T-cell (primary cell): ENCODE data around the gene CAP2. TPM values are rescaled to one million over a fixed set of nuclear protein-coding genes. Genes with fewer than 3 reads are reported as not detected.
A peak's percentile ranks its signal among the peaks of the same experiment; 100 is the strongest.

Experiments used
- ATAC-seq, 4 experiments: fragments of 200-7000 bp in 3 of 4; fragments of 150-1000 bp in 1 of 4; cut with Tn5 transposase; replicated peaks in 1 of 4; 1 replicate in 3 of 4; 2 replicates in 1 of 4; pipeline ENCODE4 v1.10.0; 2021; ENCODE audit warnings: moderate library complexity in 3 of 4, mild to moderate bottlenecking in 2 of 4, moderate number of reproducible peaks in 1 of 4
- CTCF ChIA-PET, 2 donors: fragments of 300-600 bp; sonication (Branson Sonifier 250); formaldehyde crosslinking; loops; one replicate each; lab custom pipeline; 2022; ENCODE audit warnings: antibody characterized with exemption in 2 of 2; lab: Charles Lee
- POLR2A ChIA-PET, 2 donors: fragments of 300-600 bp; sonication (Branson Sonifier 250); formaldehyde crosslinking; loops; one replicate each; lab custom pipeline; 2022; ENCODE audit warnings: antibody characterized with exemption in 2 of 2; lab: Charles Lee
- DNase-seq, 35 experiments: peaks; one replicate each; pipeline versions ENCODE4 v3.0.0 to v3.0.0-alpha.2; 2013 to 2023
- H3K27ac ChIP-seq: one replicate; pipeline ENCODE4 v1.5.1; 2013; ENCODE audit warnings: low read length
- H3K27me3 ChIP-seq, 2 experiments: replicated peaks in 1 of 2; 1 replicate in 1 of 2; 2 replicates in 1 of 2; pipeline versions ENCODE4 v1.6.1 to v1.7.0; 2013; ENCODE audit warnings: low read length in 1 of 2, mixed read lengths in 1 of 2; ENCODE audit not compliant: control insufficient read depth in 2 of 2, insufficient read depth in 2 of 2; ENCODE audit errors: extremely low read depth in 1 of 2
- H3K36me3 ChIP-seq, 2 donors: 1 replicate in 1 of 2; 2 replicates in 1 of 2; pipeline versions ENCODE4 v1.6.1 to v1.7.0; 2013; ENCODE audit warnings: low read length in 1 of 2; ENCODE audit not compliant: control insufficient read depth in 2 of 2, insufficient read depth in 1 of 2; ENCODE audit errors: extremely low read depth in 1 of 2
- H3K4me1 ChIP-seq, 2 experiments: 1 replicate in 1 of 2; 2 replicates in 1 of 2; pipeline versions ENCODE4 v1.6.1 to v1.7.0; 2013; ENCODE audit warnings: low read length in 2 of 2, mixed read lengths in 1 of 2; ENCODE audit not compliant: insufficient read depth in 2 of 2, control insufficient read depth in 1 of 2; ENCODE audit errors: extremely low read depth in 1 of 2
- H3K4me3 ChIP-seq, 2 donors: 1 replicate in 1 of 2; 2 replicates in 1 of 2; pipeline versions ENCODE4 v1.5.1 to v1.7.0; 2013; ENCODE audit warnings: mild to moderate bottlenecking in 2 of 2, low read length in 1 of 2, moderate library complexity in 1 of 2; ENCODE audit not compliant: control insufficient read depth in 1 of 2; ENCODE audit errors: extremely low read depth in 1 of 2
- H3K9me3 ChIP-seq: 2 replicates; pipeline ENCODE4 v1.7.0; 2013
- H3K27ac Mint-ChIP-seq, 2 donors: one replicate each; pipeline ENCODE4 v1.8.0; 2020 to 2021; ENCODE audit warnings: mild to moderate bottlenecking in 2 of 2, mixed read lengths in 2 of 2
- H3K27me3 Mint-ChIP-seq, 2 donors: one replicate each; pipeline ENCODE4 v1.8.0; 2021 to 2022; ENCODE audit warnings: mixed read lengths in 2 of 2
- H3K36me3 Mint-ChIP-seq: one replicate; pipeline ENCODE4 v1.8.0; 2021; ENCODE audit warnings: mixed read lengths
- H3K4me1 Mint-ChIP-seq, 3 donors: one replicate each; pipeline ENCODE4 v1.8.0; 2020 to 2022; ENCODE audit warnings: mixed read lengths in 3 of 3, mild to moderate bottlenecking in 1 of 3
- H3K4me3 Mint-ChIP-seq, 3 donors: one replicate each; pipeline ENCODE4 v1.8.0; 2020 to 2022; ENCODE audit warnings: mild to moderate bottlenecking in 3 of 3, mixed read lengths in 3 of 3, moderate library complexity in 3 of 3
- H3K9me3 Mint-ChIP-seq, 3 donors: one replicate each; pipeline ENCODE4 v1.8.0; 2020 to 2022; ENCODE audit warnings: mixed read lengths in 3 of 3
- WGBS: methylation state at CpG from one replicate; pipeline ENCODE4 v1.1.5; 2013; ENCODE audit warnings: missing lambda C conversion rate; ENCODE audit not compliant: insufficient coverage; 5-methylcytosine and 5-hydroxymethylcytosine counted together
- total RNA-seq, 35 experiments: library from RNA in 6 of 35; stranded (reverse) in 6 of 35; fragments of 120-200 nt in 1 of 35; gene quantifications; one replicate each; pipeline versions ENCODE4 v1.2.1 to v1.2.4 and lab custom pipeline; 2013 to 2026

The CAP2 gene, protein sequence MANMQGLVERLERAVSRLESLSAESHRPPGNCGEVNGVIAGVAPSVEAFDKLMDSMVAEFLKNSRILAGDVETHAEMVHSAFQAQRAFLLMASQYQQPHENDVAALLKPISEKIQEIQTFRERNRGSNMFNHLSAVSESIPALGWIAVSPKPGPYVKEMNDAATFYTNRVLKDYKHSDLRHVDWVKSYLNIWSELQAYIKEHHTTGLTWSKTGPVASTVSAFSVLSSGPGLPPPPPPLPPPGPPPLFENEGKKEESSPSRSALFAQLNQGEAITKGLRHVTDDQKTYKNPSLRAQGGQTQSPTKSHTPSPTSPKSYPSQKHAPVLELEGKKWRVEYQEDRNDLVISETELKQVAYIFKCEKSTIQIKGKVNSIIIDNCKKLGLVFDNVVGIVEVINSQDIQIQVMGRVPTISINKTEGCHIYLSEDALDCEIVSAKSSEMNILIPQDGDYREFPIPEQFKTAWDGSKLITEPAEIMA
- total RNA-seq = under 1 TPM in 1 of 5 donors, not detected in 4; 0.20 TPM
- total RNA-seq (2013) = 0.09 TPM
- 0 to 0.20 (median 0) reads per million in 29 experiments for total RNA-seq (lab: John Stamatoyannopoulos, UW)

DNA sequence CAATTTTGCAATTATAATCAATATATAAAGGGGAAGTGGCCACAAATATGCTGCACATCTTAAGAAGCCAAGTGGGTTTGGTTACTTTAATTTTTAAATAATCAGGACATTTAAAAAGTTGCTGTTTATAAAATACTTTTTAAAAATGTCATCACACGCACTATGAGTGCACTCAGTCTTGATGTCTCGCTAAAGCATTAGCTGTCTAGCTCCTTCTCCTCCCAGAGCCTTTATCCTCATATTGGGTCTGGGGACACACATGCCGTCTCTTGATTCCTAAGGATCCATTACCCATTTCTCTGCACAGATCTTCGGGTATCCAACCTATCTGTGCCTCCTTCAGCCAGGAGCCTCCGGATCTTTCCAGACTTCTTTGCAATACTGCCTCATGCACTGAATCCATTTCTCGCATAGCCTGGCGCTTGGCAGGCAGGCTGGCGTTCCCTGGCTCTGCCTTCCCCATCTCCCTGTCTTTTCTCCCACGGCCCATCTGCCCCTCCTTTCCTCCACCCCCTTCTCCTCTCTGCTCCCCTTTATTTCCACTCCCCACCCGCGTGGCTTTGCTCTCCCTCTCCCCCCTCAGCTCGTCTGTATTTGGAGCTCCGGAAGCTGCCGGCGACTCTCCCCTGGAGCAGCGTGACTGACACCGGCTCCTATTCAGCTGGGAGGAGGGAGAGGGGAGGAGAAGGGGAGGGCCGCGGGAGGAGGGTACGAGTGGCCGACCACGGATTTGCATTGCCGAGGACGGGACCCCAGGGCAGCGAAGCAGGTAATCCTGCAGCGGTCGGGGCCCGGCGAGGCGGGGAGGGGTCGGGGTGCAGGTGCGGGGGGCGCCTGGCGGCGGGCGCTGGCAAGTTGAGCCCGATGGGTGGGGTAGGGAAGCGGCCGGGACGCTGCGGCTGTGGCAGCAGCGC, at the start of gene CAP2:
CAP2 (plus strand) TSS at position 618 of the 914 bp plus-strand sequence. CDS start 27,961 bp downstream, outside the sequence.
- ChIA-PET POLR2A (no interaction called here), CTCF (no interaction called here)
- peaks cover 50 to 60% of the 10 kb centered on the region in 2 donors for H3K27me3 Mint-ChIP-seq
- Histone ChIP-seq H3K4me1 (no peaks in the 10 kb centered on the region), H3K9me3 (no peaks in the 10 kb centered on the region), H3K27ac (no peak within 1 kb of the TSS), H3K36me3 (no peaks in the 10 kb centered on the region), H3K27me3 (peaks cover 14 to 16% of the 10 kb centered on the region in 2 experiments), H3K4me3 (peak within 1 kb of the TSS in 1 of 2 donors; percentile 15)
- H3K27ac Mint-ChIP-seq = no peak within 1 kb of the TSS
- ATAC-seq (no peak), DNase-seq (no peak)
- H3K36me3 Mint-ChIP-seq = no peaks in the 10 kb centered on the region
- H3K9me3 Mint-ChIP-seq = peaks cover 0 to 4% (median 0%) of the 10 kb centered on the region in 3 donors
- peaks cover 0 to 9% (median 9%) of the 10 kb centered on the region in 3 donors for H3K4me1 Mint-ChIP-seq
- H3K4me3 Mint-ChIP-seq = peak within 1 kb of the TSS; percentile 37 to 60 (median 42)
- 9% methylated on average over 38 of the region's 42 CpGs for WGBS

DNA sequence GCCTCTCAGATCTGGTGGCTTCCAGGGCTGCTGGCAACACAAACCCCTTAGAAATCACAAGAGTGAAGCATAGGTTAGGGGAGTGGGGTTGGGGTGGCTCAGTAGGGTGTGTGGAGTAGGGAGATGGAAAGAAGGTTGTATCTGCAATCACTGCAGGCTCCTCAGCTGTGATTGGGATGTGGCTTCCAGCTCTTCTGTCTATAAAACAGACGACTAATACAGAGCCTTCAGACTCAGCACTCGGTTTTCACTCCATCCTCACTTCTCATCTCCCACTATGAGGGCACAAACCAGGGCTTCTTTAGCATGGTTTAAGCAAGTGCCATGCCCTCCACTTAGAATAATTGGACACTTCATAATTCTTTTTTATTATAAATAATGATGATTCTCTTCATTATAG, 46.4 kb upstream of the CAP2 start:
- H3K36me3 ChIP-seq = no peaks in the 10 kb centered on the region
- Mint-ChIP-seq H3K9me3 (no peaks in the 10 kb centered on the region), H3K4me1 (no peaks in the 10 kb centered on the region), H3K4me3 (no peak overlapping the region), H3K36me3 (no peaks in the 10 kb centered on the region), H3K27me3 (peaks cover 0 to 3% of the 10 kb centered on the region in 2 donors), H3K27ac (no peak overlapping the region)
- ATAC-seq (no peak), DNase-seq (no peak)
- H3K4me3 ChIP-seq = no peak overlapping the region
- H3K9me3 ChIP-seq = no peaks in the 10 kb centered on the region
- ChIA-PET POLR2A (interaction anchor here in 1 of 2 donors (0.6 kb wide), 1 partner anchor 16 kb away, joined by 3 read pairs; no protein-coding TSS in a partner anchor), CTCF (no interaction called here)
- WGBS = no CpG with 5 or more reads among the region's 2 CpGs
- no peaks in the 10 kb centered on the region for H3K4me1 ChIP-seq
- H3K27ac ChIP-seq = no peak overlapping the region
- H3K27me3 ChIP-seq = no peaks in the 10 kb centered on the region

DNA sequence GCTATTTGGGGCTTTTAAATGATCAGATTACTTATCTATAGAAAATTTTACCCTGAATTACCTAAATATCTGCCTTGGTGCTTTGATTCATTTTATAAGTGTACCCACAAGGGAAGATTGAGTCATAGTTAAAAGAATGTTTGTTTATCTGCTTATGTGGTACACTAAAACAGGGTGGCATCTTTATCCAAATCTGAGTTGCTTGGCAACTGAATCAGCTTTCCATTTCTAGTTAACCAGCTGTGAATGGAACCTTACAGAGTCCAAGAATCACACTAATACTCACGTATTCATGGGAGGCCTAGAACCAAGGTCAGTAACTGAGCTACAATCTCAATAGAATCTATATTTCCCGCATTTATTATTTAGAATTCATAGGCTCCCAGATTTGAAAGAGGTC, 44.0 kb upstream of the CAP2 start:
- Mint-ChIP-seq H3K9me3 (no peaks in the 10 kb centered on the region), H3K27me3 (peaks cover 0 to 3% of the 10 kb centered on the region in 2 donors), H3K36me3 (no peaks in the 10 kb centered on the region), H3K4me1 (no peaks in the 10 kb centered on the region), H3K27ac (no peak overlapping the region), H3K4me3 (no peak overlapping the region)
- ChIA-PET CTCF (no interaction called here), POLR2A (no interaction called here)
- H3K36me3 ChIP-seq = no peaks in the 10 kb centered on the region
- H3K4me1 ChIP-seq = no peaks in the 10 kb centered on the region
- no CpG with 5 or more reads among the region's 2 CpGs for WGBS
- no peaks in the 10 kb centered on the region for H3K27me3 ChIP-seq
- H3K9me3 ChIP-seq = no peaks in the 10 kb centered on the region
- DNase-seq (no peak), ATAC-seq (no peak)
- H3K4me3 ChIP-seq = no peak overlapping the region
- no peak overlapping the region for H3K27ac ChIP-seq

DNA sequence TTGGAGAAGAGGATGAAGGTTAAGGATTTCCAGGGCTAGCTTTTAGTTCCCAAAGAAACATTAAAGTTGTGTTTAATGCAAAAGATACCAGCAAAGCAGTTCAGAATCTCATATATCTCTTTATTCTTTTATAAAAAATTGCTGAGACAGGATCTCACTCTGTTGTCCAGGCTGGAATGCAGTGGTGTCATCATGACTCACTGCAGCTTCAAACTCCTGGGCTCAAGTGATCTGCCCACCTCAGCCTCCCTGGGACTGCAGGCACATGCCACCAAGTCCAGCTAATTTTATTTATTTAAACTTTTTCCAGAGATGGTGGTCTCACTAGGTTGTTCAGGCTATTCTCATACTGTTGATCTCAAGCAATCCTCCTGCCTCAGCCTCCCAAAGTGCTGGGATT, 41.1 kb upstream of the CAP2 start:
- no peaks in the 10 kb centered on the region for H3K4me1 ChIP-seq
- H3K9me3 ChIP-seq = no peaks in the 10 kb centered on the region
- Mint-ChIP-seq H3K4me3 (no peak overlapping the region), H3K27me3 (peaks cover 0 to 3% of the 10 kb centered on the region in 2 donors), H3K9me3 (no peaks in the 10 kb centered on the region), H3K27ac (no peak overlapping the region), H3K4me1 (no peaks in the 10 kb centered on the region), H3K36me3 (no peaks in the 10 kb centered on the region)
- no peak overlapping the region for H3K27ac ChIP-seq
- ChIA-PET CTCF (no interaction called here), POLR2A (no interaction called here)
- DNase-seq (no peak), ATAC-seq (no peak)
- H3K27me3 ChIP-seq = peaks cover 0 to 2% of the 10 kb centered on the region in 2 experiments
- no peak overlapping the region for H3K4me3 ChIP-seq
- H3K36me3 ChIP-seq = no peaks in the 10 kb centered on the region

DNA sequence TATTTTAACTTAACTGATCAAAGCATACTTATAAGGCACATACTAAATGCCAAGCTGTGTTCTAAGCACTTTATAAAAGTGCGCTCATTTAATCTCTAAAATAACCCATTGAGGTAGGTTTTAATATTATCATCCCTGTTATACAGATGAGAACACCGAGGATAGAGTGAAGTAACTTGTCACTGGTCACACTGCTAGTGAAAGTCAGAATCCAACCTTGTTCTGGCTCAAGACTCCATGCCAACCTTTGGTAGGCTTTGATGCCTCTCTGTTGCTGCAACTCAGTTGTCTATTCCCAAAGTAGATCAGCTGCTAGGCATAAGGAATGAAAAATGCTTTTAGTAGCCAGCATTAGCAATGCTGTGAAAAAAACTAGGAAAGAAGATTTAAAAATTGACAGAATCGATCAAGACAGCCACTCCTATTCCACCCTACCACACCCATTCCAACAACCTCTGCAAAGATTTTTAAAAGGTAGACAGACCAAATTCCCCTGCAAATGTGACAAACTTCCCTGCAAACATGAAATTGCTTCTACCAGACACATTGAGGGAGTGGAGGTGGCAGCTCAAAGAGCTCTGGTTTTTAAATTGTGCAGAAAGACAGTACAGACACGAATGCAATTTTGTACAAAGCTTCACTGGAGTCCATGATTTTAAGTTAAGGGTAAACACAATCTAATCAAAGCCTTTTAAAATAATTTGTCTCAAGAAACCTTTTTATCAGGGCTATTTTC, 39.8 kb upstream of the CAP2 start:
- ChIA-PET CTCF (no interaction called here), POLR2A (no interaction called here)
- Histone ChIP-seq H3K27me3 (peaks cover 0 to 4% of the 10 kb centered on the region in 2 experiments), H3K36me3 (no peaks in the 10 kb centered on the region), H3K27ac (no peak overlapping the region), H3K4me1 (no peaks in the 10 kb centered on the region), H3K4me3 (no peak overlapping the region), H3K9me3 (no peaks in the 10 kb centered on the region)
- peaks cover 0 to 3% of the 10 kb centered on the region in 2 donors for H3K27me3 Mint-ChIP-seq
- no peaks in the 10 kb centered on the region for H3K9me3 Mint-ChIP-seq
- DNase-seq (no peak), ATAC-seq (no peak)
- H3K36me3 Mint-ChIP-seq = no peaks in the 10 kb centered on the region
- WGBS = 100% methylated on average over 1 of the region's 4 CpGs
- H3K4me1 Mint-ChIP-seq = no peaks in the 10 kb centered on the region
- no peak overlapping the region for H3K4me3 Mint-ChIP-seq
- H3K27ac Mint-ChIP-seq = no peak overlapping the region
